ENCODE measurements around the gene RPS3.

- no peak for TF ChIP-seq CTCF (IDR thresholded peaks at IDR 0.05)
- no peak for TF ChIP-seq POLR2A (IDR thresholded peaks at IDR 0.05)
Measured at GRCh38 chr11:75351791-75352587, 47.3 kb upstream of the RPS3 start.

All from breast epithelium (tissue), 3 donors.